ENCODE results near the gene C1QTNF1.
A peak's percentile ranks its signal among the peaks of the same experiment; 100 is the strongest.

The C1QTNF1 gene

DNA sequence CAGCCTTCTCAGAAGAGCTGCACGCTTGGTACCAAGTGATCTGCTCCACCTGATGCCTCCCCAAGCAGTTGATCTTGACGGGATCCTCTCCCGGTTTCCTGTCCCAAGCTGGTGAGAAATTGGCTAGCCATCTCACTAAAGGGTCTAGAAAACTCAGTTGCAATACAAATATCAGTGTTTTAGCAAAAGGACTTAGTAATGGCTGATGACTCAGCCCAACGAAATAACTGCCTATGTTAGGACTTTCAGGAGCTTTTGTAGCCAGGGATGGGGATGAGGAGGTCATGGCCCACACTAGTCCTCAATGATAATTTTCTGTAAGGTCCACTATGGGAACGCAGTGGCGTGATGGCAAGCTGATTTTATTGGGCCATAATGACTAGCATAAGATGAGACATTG, 27.3 kb downstream of the C1QTNF1 start:
- no peak for TF ChIP-seq CTCF (IDR thresholded peaks at IDR 0.05; ENCODE audit: low read depth, low read length)
- H3K4me3 ChIP-seq (replicated peaks in 1 of 2; ENCODE audit: low read depth in 2 of 2, low read length in 2 of 2), result no peak overlapping the region
- peak in 1 of 2 donors; percentile 42 for DNase-seq (ENCODE audit: low read depth in 2 of 2)

DNA sequence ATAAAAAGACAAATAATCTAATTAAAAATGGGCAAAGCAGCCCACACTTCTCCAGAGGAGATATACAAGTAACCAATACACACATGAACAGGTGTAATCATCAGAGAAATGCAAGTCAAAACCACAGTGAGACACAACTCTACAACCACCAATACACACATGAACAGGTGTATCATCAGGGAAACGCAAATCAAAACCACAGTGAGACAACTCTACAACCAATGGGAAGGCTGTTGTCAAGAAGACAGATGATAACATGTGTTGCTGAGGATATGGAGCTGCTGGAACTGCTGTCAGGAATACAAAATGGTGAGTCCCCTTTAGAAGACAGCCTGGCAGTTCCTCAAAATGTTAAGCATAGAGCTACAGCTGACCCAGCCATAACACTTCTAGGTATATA, 28.2 kb downstream of the C1QTNF1 start:
- H3K4me3 ChIP-seq (replicated peaks in 1 of 2; ENCODE audit: low read depth in 2 of 2, low read length in 2 of 2), result no peak overlapping the region
- no peak for TF ChIP-seq CTCF (IDR thresholded peaks at IDR 0.05; ENCODE audit: low read depth, low read length)
- DNase-seq (ENCODE audit: low read depth in 2 of 2), result no peak

DNA sequence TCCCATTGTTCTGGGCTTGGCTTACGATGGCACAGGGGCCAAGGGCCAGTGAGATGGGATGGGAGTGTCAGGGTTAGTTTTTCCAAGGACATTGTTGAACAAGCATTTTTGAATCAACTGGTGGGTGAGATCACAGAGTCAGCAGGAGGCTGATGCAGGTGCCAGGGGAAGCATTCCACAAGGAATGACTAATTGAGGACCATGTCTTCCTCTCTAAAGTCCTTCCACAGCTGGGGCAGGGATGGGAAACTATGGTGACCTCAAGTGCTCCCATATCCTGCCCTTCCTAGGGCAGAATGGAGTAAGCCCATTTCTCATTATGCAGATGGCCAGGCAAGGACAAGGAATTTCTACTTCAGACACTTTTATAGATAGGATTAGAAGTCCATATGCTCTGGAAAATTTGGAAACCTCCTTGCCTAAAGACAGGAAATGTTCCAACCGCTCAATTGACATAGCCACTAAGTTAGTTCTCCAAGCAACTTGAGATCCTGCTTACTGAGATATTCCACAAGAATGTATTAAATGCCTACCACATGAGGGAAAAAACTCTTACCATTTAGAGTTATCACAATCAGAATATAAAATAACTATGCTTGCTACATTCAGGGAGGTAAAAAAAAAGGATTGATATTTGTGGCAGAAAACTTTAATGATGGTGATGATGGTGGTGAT, 29.4 kb downstream of the C1QTNF1 start:
- no peak for TF ChIP-seq CTCF (IDR thresholded peaks at IDR 0.05; ENCODE audit: low read depth, low read length)
- H3K4me3 ChIP-seq (replicated peaks in 1 of 2; ENCODE audit: low read depth in 2 of 2, low read length in 2 of 2), result no peak overlapping the region
- DNase-seq (ENCODE audit: low read depth in 2 of 2), result peak in 1 of 2 donors; percentile 60

- H3K4me3 ChIP-seq (replicated peaks in 1 of 2; ENCODE audit: low read depth in 2 of 2, low read length in 2 of 2), result no peak overlapping the region
- no peak for TF ChIP-seq CTCF (IDR thresholded peaks at IDR 0.05; ENCODE audit: low read depth, low read length)
- DNase-seq (ENCODE audit: low read depth in 2 of 2), result no peak
Measured at GRCh38 chr17:79054200-79054960, 30.4 kb downstream of the C1QTNF1 start.

- TF ChIP-seq CTCF (IDR thresholded peaks at IDR 0.05; ENCODE audit: low read depth, low read length), result no peak
- H3K4me3 ChIP-seq (replicated peaks in 1 of 2; ENCODE audit: low read depth in 2 of 2, low read length in 2 of 2), result no peak overlapping the region
- DNase-seq (ENCODE audit: low read depth in 2 of 2), result peak in 1 of 2 donors; percentile 34
Measured at GRCh38 chr17:79055197-79055596, 31.2 kb downstream of the C1QTNF1 start.

GRCh38 chr17:79057737-79058385, 33.9 kb downstream of the C1QTNF1 start:
- no peak overlapping the region for H3K4me3 ChIP-seq (replicated peaks in 1 of 2; ENCODE audit: low read depth in 2 of 2, low read length in 2 of 2)
- DNase-seq (ENCODE audit: low read depth in 2 of 2), result no peak
- no peak for TF ChIP-seq CTCF (IDR thresholded peaks at IDR 0.05; ENCODE audit: low read depth, low read length)

All from cardiac fibroblast (primary cell).